CD4-positive, alpha-beta T cell treated with Interleukin-4 for 1 hour (primary cell): ENCODE results near the gene COG6.

Experiments
- DNase-seq, 2 donors: peaks; one replicate each; pipeline ENCODE4 v3.0.0-alpha.2; 2020 to 2022

The COG6 gene

DNA sequence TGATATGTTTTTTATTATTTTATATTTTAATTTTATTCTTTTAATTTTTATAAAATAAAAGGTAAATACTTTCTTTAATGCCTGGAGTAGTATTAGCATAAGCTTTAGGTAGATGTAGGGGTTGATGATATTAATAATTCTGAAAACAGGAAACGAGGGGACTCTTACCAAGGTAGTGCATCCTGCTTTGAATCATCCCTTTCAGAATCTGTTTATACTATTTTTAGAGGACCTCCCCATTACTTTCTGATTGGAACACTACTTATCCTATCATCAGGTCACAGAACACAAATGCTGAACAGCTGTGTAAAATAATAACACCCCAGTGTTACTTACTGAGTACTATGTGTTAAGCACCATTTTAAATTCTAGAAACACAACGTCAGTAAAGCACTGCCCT, 27.3 kb downstream of the COG6 start:
- no peak for DNase-seq

DNA sequence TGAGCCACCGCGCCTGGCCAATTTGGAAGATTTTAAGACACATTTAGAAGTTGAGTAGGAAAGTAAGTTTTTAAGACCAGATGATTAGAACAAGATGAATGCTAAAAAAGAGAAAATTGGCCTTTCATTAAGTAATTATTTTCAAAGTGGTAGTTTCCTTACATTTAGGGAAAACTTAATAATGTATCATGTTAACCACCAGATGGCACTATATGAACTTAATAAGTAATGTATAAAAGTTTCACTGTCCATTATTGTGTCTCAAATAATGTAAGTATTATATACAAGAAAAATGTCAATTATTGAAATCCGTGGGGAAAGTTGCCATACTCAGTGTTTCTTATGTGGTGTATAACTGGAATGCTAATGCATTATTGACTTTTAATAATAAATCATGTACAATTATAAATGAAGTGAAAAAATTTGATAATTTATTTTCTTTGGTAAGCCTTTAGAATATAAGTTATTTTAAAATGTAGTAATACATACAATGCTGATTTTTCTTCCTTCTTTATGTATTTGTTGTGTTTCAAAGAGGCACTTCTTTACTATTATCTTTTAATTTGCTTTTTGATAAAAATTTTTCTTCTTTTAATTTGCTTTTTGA, 29.2 kb downstream of the COG6 start:
- peak in 1 of 2 donors; percentile 54 for DNase-seq

DNA sequence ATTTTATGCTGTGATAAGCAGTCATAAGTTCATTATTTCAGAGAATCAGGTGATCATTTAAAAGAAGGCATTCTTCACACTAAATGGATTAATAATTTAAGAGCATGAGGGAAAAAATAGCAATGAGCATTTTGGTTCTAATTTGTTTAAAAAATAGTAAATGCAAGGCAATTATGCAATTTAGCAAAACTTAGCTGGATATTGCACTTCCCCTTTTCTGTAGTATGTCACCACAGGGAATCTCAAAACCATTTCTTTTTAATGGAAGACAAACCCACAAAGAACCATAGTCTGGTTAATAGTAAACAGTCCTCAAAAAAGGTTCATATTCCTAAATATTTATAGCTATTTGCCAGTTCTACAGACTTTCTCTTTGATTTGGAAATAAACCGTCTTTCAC, 30.2 kb downstream of the COG6 start:
- DNase-seq = no peak

DNA sequence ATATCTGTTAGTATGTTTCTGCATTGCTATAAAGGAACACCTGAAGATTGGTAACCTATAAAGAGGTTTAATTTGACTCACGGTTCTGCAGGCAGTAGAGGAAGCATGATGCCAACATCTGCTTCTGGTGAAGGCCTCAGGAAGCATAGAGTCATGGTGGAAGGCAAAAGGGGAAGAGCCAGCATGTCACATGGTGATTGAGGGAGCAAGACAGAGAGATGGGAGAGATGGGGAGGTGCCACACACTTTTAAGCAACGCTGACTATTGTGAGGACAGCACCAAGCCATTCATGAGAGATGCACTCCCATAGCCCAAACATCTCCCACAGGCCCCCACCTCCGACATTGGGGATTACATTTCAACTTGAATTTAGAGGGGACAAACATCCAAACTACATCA, 32.8 kb downstream of the COG6 start:
- DNase-seq = no peak

DNA sequence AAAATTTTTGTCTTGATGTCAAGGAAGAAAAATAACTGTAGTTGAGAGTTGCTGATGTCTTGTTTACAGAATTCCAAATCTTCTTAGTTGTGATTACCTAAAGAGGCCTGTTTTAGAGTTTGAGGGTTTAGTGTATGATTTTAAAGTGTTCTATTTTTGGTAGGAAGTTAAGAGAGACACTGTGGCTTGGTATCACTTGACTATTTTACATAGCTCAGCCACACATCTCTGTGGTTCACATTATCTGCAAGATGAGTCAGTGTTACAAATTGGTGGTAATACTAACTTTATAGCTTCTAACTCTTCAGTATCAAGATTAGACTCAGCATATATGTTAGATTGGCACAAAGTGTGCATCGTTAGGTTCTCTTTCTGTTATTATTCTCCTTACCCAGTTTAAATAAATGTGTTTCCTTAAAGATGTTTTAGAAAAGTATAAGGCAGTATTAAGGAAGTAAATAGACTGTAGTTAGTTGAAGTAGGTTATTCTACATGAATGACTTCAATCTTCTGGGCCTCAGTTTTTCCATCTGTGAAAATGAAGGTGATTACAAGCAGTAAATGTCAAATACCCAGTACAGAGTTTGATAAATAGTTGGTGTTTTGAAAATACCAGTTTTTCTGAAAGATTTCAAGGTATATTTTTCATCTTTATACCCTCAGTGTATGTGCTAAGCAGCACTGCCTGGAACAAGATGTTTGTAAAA, 33.4 kb downstream of the COG6 start:
- DNase-seq = no peak

GRCh38 chr13:39692660-39693438, 37.4 kb downstream of the COG6 start:
- no peak for DNase-seq

- no peak for DNase-seq
These were observed 43.8 kb downstream of the COG6 start for GRCh38 chr13:39699274-39699673.

DNA sequence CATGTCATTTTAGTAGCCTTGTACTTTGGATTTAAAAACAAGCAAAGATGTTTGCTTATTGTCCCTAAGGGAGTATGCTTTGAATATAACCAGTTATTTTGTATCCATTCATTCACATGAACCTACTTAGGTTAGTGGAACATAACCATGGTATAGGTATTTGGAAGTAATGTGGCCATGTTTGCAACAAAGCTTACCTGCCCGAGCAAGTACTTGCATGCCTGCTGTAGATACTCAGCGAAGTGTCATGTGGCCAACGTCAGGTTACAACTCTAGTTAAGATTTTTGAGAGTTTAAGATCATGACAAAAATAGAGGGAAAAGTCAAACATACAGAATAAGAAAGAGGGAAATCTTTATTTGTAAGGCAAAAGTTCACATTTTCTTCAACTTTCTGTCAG, 57.2 kb downstream of the COG6 start:
- DNase-seq = no peak

GRCh38 chr13:39729156-39729555, 73.7 kb downstream of the COG6 start:
- no peak for DNase-seq

DNA sequence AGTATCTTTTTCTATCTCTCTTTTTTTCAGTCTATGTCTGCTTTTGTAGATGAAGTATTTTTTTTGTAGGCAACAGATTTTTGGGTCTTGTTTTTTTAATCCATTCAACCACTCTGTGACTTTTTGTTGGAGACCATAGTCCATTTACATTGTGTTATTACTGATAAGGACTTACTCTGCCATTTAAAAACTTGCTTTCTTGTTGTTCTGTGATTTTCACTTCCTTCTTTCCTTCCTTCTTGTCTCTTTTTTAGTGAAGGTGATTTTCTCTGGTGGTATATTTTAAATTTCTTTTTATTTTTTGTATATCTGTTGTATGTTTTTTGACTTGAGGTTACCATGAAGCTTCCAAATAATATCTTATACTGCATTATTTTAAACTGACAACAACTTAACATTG, 79.5 kb downstream of the COG6 start:
- DNase-seq = no peak

GRCh38 chr13:39737047-39737446, 81.6 kb downstream of the COG6 start:
- DNase-seq = no peak

GRCh38 chr13:39740761-39741160, 85.3 kb downstream of the COG6 start:
- DNase-seq = no peak

DNA sequence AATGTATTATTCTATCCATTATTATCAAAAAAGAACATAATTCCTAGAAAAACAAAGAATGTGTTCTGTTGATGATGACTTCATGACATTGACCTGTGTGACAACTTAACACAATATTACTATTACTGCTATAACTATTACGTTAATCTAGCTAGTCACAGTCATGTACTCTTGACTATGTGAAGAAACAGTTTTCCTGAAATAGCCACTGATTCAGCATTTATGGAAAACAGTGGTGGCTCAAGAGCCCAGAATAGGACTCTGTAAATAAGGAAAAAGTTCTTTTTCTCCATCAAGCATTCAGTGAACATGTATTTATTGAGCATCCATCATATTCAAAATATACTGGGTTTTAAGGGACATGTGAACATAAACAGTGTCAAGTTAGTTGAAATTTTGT, 93.5 kb downstream of the COG6 start:
- no peak for DNase-seq

DNA sequence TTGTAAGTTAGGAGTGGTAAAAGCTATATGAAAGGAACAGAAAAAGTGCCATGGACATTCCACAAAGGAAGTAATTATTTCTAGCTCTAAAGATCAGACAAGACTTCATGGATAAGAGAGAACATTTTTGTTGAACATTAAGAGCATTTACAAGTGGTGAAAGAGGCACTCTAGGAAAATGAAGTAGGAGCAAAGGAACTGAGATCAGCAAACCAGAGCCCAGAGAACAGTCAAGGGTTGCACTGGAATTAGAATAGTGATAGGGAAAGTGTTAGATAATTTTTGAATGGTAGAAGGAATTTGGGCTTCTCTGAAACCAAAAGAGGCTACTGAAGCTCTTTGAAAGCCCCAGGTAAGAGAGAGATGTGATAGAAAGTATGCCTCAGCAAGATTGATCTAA, 94.1 kb downstream of the COG6 start:
- no peak for DNase-seq

GRCh38 chr13:39751805-39752204, 96.3 kb downstream of the COG6 start:
- DNase-seq = no peak

- DNase-seq = no peak
These were observed 105.1 kb downstream of the COG6 start for GRCh38 chr13:39760521-39760920.

DNA sequence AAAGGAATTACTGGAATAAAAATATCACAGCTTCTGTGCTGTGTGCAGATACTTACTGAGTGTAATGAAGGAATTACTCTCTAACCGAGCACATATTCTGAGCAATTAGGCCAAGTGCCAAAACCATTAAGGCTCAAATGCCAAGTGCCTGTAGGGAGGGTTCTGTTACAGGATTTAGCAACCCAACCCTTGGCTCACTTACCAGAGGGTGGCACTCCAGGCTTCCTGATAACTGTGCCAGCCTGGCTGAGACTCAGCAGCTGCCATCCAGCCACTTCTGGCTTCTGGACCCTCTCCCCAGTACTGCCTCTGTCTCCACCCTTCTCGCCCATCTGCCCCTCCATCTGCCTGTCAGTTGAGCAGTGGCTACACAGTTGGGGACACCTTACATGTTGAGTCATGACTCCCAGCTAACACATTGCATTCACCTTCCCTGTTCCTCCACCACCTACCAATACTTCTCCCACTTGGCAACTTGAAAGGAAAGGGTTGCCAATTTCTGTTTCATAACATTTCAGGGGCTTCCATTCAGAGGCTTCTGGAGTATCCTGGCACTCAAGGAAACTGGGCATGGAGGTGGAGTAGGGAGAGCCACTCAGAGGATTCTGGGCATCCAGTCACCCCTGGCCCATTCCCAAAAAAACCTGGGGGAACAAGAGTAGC, 110.5 kb downstream of the COG6 start:
- no peak for DNase-seq

GRCh38 chr13:39766464-39767158, 111.1 kb downstream of the COG6 start:
- no peak for DNase-seq

DNA sequence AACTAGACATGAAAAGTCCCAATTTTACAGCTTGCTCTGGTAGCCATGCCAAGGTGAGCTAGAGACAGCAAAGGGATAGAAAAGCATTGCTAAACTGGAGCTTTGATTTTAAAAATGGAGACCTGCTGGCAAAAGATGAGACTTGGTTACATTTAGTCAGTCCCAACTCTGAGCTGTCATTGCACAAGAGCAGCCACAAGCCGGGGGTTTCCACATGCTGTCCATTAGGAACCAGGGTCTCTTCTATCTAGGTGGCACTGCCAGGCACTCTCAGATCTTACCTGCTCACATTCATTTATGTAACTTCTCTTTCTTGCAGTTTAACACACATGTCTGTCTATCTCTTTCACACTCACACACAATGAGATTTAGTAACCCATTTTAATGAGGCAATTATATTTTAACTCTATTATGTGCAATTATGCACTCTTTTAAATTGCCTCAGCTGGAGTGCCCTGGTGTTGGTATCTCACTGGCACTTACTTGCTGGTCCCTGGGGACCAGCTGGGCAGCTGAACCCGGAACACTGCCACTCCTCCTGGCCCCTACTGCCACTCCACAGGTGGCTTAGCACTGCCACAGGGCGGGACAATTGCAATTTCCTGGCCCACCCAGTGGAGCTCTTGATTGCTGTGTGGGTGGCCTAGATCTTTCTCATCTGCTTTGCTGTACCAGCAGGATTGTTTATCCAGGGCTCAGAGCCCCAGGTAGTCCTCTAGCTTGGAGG, 112.5 kb downstream of the COG6 start:
- DNase-seq = no peak

- DNase-seq = no peak
These were observed 113.5 kb downstream of the COG6 start for GRCh38 chr13:39768962-39769361.

- no peak for DNase-seq
These were observed 115.0 kb downstream of the COG6 start for GRCh38 chr13:39770221-39771090.
